Stomach (tissue), 9 donors: ENCODE data around the gene FOS. TPM values are rescaled to one million over a fixed set of nuclear protein-coding genes. Genes with fewer than 3 reads are reported as not detected.
A peak's percentile ranks its signal among the peaks of the same experiment; 100 is the strongest.

Source experiments
- DNase-seq, 2 donors: peaks; one replicate each; pipeline versions ENCODE4 v3.0.0 to v3.0.0-alpha.2; 2013 to 2019
- H3K27ac ChIP-seq, 5 donors: fragments of 200-600 bp in 4 of 5; sonication (generic) in 4 of 5; one replicate each; pipeline ENCODE4 v1.5.1; 2013 to 2019; ENCODE audit warnings: mild to moderate bottlenecking in 1 of 5, moderate library complexity in 1 of 5
- H3K27me3 ChIP-seq, 3 donors: fragments of 200-600 bp; sonication (generic); one replicate each; pipeline ENCODE4 v1.5.1; 2017 to 2019; ENCODE audit warnings: mixed run types in 1 of 3
- H3K36me3 ChIP-seq, 4 donors: fragments of 200-600 bp; sonication (generic); 1 replicate in 3 of 4; 2 replicates in 1 of 4; pipeline ENCODE4 v1.5.1; 2016 to 2019
- H3K4me1 ChIP-seq, 4 donors: fragments of 200-600 bp; sonication (generic); one replicate each; pipeline ENCODE4 v1.5.1; 2016 to 2019
- H3K4me3 ChIP-seq, 4 donors: fragments of 200-600 bp; sonication (generic) in 3 of 4; one replicate each; pipeline ENCODE4 v1.5.1; 2016 to 2019; ENCODE audit warnings: mild to moderate bottlenecking in 1 of 4
- H3K9me3 ChIP-seq, 4 donors: fragments of 200-600 bp; sonication (generic); one replicate each; pipeline ENCODE4 v1.5.1; 2016 to 2019
- CTCF ChIP-seq, 7 experiments: fragments of 450-650 bp in 4 of 7; fragments of 200-600 bp in 3 of 7; sonication (generic) in 3 of 7; IDR thresholded peaks; one replicate each; pipeline ENCODE4 v1.5.1; 2016 to 2019; ENCODE audit warnings: antibody characterized with exemption in 7 of 7, control low read depth in 2 of 7, mild to moderate bottlenecking in 1 of 7
- EP300 ChIP-seq: sonication (generic); formaldehyde crosslinking; IDR thresholded peaks from one replicate; pipeline ENCODE4 v1.6.1; 2017; ENCODE audit warnings: antibody characterized with exemption
- POLR2A ChIP-seq, 4 donors: fragments of 450-650 bp; IDR thresholded peaks; one replicate each; pipeline ENCODE4 v1.6.1; 2016; ENCODE audit warnings: antibody characterized with exemption in 4 of 4, control low read depth in 2 of 4, mild to moderate bottlenecking in 1 of 4, moderate library complexity in 1 of 4
- POLR2AphosphoS5 ChIP-seq, 3 donors: sonication (generic); formaldehyde crosslinking; IDR thresholded peaks; one replicate each; pipeline ENCODE4 v1.6.1; 2016; ENCODE audit warnings: antibody characterized with exemption in 3 of 3
- WGBS, 5 donors: extraction: QIAGEN DNeasy Blood & Tissue Kit in 3 of 5; methylation state at CpG; one replicate each; pipeline versions ENCODE4 v1.1.5 to v1.1.7; 2013 to 2018; 5-methylcytosine and 5-hydroxymethylcytosine counted together
- intact Hi-C: fragments of 100-400 bp; cut with DNase I; formaldehyde crosslinking; loops from one replicate; pipeline ENCODE4 v1.15.1; 2023; ENCODE audit warnings: low total_unique reads
- polyA plus RNA-seq, 3 donors: library from polyadenylated mRNA; stranded (reverse); fragments of 200-250 nt; gene quantifications; one replicate each; pipeline ENCODE4 v1.2.3, GENCODE V29; 2013
- total RNA-seq, 5 donors: library from RNA; depleted of rRNA; stranded (reverse); fragments of >200 nt; gene quantifications; one replicate each; pipeline versions ENCODE4 v1.1.0 to v1.2.3, GENCODE V29; 2014 to 2016
- donor health status: healthy with polysubstance abuse.
- donor health status: Bipolar disorder and iron deficiency.
- donor health status: healthy.

The FOS gene
- total and polyA plus RNA-seq, 8 donors, result 62.2 to 1,274 (median 213) TPM

GRCh38 chr14:75242546-75243273 lies 35.9 kb upstream of the FOS start:
- H3K4me3 ChIP-seq, result no peak overlapping the region
- peaks cover 0 to 37% (median 18%) of the 10 kb centered on the region in 4 donors for H3K4me1 ChIP-seq
- no peaks in the 10 kb centered on the region for H3K27me3 ChIP-seq
- TF ChIP-seq CTCF (IDR thresholded peaks at IDR 0.05) (no peak), EP300 (peak; percentile 74), POLR2AphosphoS5 (IDR thresholded peaks at IDR 0.05) (peak; percentile 31 to 87 (median 78))
- peak overlapping the region in 3 of 5 donors; percentile 23 to 89 (median 59) for H3K27ac ChIP-seq
- DNase-seq, result peak in 1 of 2 donors; percentile 95
- 62 to 76% (median 66%) methylated on average over 12 of the region's 12 CpGs for WGBS, 5 donors
- H3K36me3 ChIP-seq, result no peaks in the 10 kb centered on the region
- intact Hi-C loops, result no loop called here
- H3K9me3 ChIP-seq, result no peaks in the 10 kb centered on the region

DNA sequence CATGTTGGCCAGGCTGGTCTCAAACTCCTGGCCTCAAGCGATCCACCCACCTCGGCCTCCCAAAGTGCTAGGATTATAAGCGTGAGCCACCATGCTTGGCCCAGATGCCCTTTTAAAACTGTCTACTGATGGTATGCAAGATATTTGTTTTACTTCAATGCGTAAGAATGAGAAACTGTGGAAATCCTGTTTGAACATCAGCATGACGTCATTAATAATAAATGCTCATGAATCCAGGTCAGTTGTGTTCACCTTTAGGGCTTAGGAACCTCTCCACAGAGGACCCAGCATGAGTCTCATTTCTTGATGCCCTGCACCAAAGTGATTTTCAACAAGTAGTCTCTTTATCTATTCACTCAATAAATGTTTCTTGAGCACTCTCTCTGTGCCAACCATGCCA lies 34.5 kb upstream of the FOS start:
- H3K36me3 ChIP-seq, result no peaks in the 10 kb centered on the region
- intact Hi-C loops, result no loop called here
- H3K4me3 ChIP-seq, result no peak overlapping the region
- 88 to 94% (median 93%) methylated on average over 5 of the region's 5 CpGs for WGBS, 5 donors
- H3K4me1 ChIP-seq, result peaks cover 0 to 24% (median 10%) of the 10 kb centered on the region in 4 donors
- peak overlapping the region in 1 of 5 donors; percentile 89 for H3K27ac ChIP-seq
- TF ChIP-seq EP300 (no peak), POLR2A (IDR thresholded peaks at IDR 0.05) (no peak), CTCF (IDR thresholded peaks at IDR 0.05) (no peak), POLR2AphosphoS5 (IDR thresholded peaks at IDR 0.05) (no peak)
- no peaks in the 10 kb centered on the region for H3K9me3 ChIP-seq
- DNase-seq, result no peak
- no peaks in the 10 kb centered on the region for H3K27me3 ChIP-seq

- DNase-seq, result no peak
- H3K36me3 ChIP-seq, result no peaks in the 10 kb centered on the region
- WGBS, 5 donors, result 80 to 85% (median 83%) methylated on average over 7 of the region's 7 CpGs
- H3K27me3 ChIP-seq, result no peaks in the 10 kb centered on the region
- H3K4me3 ChIP-seq, result no peak overlapping the region
- H3K4me1 ChIP-seq, result peaks cover 0 to 26% (median 15%) of the 10 kb centered on the region in 4 donors
- H3K9me3 ChIP-seq, result no peaks in the 10 kb centered on the region
- TF ChIP-seq EP300, result no peak
- no peak for TF ChIP-seq POLR2A (IDR thresholded peaks at IDR 0.05)
- no peak for TF ChIP-seq POLR2AphosphoS5 (IDR thresholded peaks at IDR 0.05)
- TF ChIP-seq CTCF (IDR thresholded peaks at IDR 0.05), result no peak
- no peak overlapping the region for H3K27ac ChIP-seq
- intact Hi-C loops, result no loop called here
These were observed 31.9 kb upstream of the FOS start for GRCh38 chr14:75246546-75247285.

DNA sequence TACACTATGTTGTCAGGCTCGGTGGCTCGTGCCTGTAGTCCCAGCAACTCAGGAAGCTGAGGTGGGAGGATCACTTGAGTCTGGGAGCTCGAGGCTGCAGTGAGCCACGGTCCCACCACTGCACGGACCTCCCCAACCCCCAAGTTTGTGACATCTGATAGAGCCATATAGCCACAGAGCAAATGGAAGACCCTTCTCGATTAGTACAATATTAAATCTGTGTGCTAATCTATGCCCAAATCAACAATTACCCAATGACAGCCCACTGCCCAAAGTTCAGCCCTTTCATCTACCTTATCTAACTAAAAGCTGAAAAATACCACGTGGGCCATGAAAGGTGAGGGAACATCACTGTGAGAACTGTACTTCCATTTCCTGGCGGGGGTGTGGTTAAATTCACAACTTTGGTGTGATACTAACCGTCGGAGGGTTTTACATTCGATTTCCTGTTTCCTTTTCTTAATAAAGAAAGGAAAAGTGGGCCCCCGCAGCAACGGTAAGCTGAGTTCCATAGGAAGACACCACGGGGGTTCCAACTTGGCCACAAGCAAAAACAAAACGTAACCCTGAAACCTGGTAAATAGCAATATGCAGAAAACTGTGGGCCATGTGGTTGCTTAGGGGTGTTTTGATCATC lies 31.2 kb upstream of the FOS start:
- no peak for TF ChIP-seq POLR2A (IDR thresholded peaks at IDR 0.05)
- no peak for TF ChIP-seq POLR2AphosphoS5 (IDR thresholded peaks at IDR 0.05)
- TF ChIP-seq EP300, result no peak
- TF ChIP-seq CTCF (IDR thresholded peaks at IDR 0.05), result no peak
- Histone ChIP-seq H3K27ac (no peak overlapping the region), H3K4me1 (peaks cover 0 to 19% (median 12%) of the 10 kb centered on the region in 4 donors), H3K36me3 (no peaks in the 10 kb centered on the region), H3K4me3 (no peak overlapping the region), H3K9me3 (no peaks in the 10 kb centered on the region), H3K27me3 (no peaks in the 10 kb centered on the region)
- DNase-seq, result peak in 1 of 2 donors; percentile 62
- WGBS, 5 donors, result 61 to 62% (median 61%) methylated on average over 15 of the region's 15 CpGs
- intact Hi-C loops, result no loop called here
